Stomach (tissue), 4 donors: ENCODE measurements around the gene NRP2.

Experiments
- CTCF ChIP-seq, 7 experiments: fragments of 450-650 bp in 4 of 7; fragments of 200-600 bp in 3 of 7; sonication (generic) in 3 of 7; IDR thresholded peaks; one replicate each; pipeline ENCODE4 v1.5.1; 2016 to 2019; ENCODE audit warnings: antibody characterized with exemption in 7 of 7, control low read depth in 2 of 7, mild to moderate bottlenecking in 1 of 7
- EP300 ChIP-seq: sonication (generic); formaldehyde crosslinking; IDR thresholded peaks from one replicate; pipeline ENCODE4 v1.6.1; 2017; ENCODE audit warnings: antibody characterized with exemption
- POLR2A ChIP-seq, 4 donors: fragments of 450-650 bp; IDR thresholded peaks; one replicate each; pipeline ENCODE4 v1.6.1; 2016; ENCODE audit warnings: antibody characterized with exemption in 4 of 4, control low read depth in 2 of 4, mild to moderate bottlenecking in 1 of 4, moderate library complexity in 1 of 4
- POLR2AphosphoS5 ChIP-seq, 3 donors: sonication (generic); formaldehyde crosslinking; IDR thresholded peaks; one replicate each; pipeline ENCODE4 v1.6.1; 2016; ENCODE audit warnings: antibody characterized with exemption in 3 of 3

DNA sequence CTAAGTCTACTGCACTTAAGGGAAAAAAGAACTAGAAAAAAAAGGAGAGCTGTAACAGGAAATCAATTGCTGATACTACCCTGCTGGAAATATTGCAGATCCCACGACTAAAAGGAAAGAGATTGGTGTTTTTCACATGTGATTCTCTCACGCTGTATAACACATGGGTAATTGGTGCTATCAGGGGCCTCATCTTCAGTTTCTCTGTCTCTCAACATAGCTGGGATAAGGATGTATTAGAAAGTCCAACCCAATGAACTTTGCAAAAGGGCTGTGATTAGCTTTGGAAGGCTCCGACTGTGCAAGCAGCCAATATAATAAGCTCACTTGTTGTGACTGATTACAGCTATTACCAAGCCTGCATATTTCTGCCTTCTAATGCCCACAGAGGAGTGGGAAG, 133.4 kb downstream of the NRP2 start:
- TF ChIP-seq CTCF (IDR thresholded peaks at IDR 0.05): no peak
- no peak for TF ChIP-seq EP300
- no peak for TF ChIP-seq POLR2A (IDR thresholded peaks at IDR 0.05)
- no peak for TF ChIP-seq POLR2AphosphoS5 (IDR thresholded peaks at IDR 0.05)
